B cell (primary cell): Measurements from ENCODE around the gene RGSL1.

Source experiments
- EZH2 ChIP-seq: IDR thresholded peaks from 2 replicates; pipeline ENCODE4 v1.6.1; 2012; ENCODE audit warnings: borderline replicate concordance, low read depth, mild to moderate bottlenecking, moderate library complexity, low read length; ENCODE audit not compliant: insufficient read depth, poor library complexity, severe bottlenecking
- TF ChIP-seq, protein P1 (sequence below): fragments of 200-600 bp; IDR thresholded peaks from one replicate; pipeline ENCODE4 v1.8.0; 2022; ENCODE audit warnings: antibody characterized with exemption, mild to moderate bottlenecking

DNA sequence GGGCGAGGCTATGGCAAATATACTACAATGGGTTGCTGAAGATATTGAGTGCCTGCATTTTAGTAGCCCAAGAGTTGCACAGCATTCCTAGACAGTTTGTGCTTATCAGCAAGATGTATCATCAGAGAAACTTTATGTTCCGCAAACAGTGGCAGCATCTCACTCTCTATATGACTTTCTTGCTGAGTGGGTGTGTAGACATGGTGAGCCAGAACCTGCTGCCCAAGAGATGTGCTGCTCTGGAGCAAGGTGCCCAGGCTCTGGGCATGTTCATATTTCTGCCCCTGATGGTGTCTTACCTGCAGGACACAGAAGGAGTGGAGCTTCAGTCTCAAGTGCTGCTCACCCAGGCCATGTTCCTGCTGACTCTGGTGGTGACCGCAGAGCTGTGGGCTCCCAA is 8.2 kb upstream of the RGSL1 start:
- TF ChIP-seq, protein P1, sequence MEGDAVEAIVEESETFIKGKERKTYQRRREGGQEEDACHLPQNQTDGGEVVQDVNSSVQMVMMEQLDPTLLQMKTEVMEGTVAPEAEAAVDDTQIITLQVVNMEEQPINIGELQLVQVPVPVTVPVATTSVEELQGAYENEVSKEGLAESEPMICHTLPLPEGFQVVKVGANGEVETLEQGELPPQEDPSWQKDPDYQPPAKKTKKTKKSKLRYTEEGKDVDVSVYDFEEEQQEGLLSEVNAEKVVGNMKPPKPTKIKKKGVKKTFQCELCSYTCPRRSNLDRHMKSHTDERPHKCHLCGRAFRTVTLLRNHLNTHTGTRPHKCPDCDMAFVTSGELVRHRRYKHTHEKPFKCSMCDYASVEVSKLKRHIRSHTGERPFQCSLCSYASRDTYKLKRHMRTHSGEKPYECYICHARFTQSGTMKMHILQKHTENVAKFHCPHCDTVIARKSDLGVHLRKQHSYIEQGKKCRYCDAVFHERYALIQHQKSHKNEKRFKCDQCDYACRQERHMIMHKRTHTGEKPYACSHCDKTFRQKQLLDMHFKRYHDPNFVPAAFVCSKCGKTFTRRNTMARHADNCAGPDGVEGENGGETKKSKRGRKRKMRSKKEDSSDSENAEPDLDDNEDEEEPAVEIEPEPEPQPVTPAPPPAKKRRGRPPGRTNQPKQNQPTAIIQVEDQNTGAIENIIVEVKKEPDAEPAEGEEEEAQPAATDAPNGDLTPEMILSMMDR: no peak
- no peak for TF ChIP-seq EZH2
